Lung (tissue), 12 donors: ENCODE results near the gene CTTNBP2. TPM values are rescaled to one million over a fixed set of nuclear protein-coding genes. Genes with fewer than 3 reads are reported as not detected.

Experiments used
- ATAC-seq: fragments of 200-7000 bp; cut with Tn5 transposase; one replicate; pipeline ENCODE4 v1.9.1; 2020; ENCODE audit warnings: moderate number of reproducible peaks; ENCODE audit not compliant: insufficient read depth, low FRiP score
- DNase-seq, 3 donors: peaks; one replicate each; pipeline ENCODE4 v3.0.0-alpha.2; 2013 to 2017
- H3K27ac ChIP-seq, 2 donors: one replicate each; pipeline ENCODE4 v1.5.1; 2013; ENCODE audit warnings: mild to moderate bottlenecking in 2 of 2, moderate library complexity in 2 of 2, control low read depth in 1 of 2, inconsistent platforms in 1 of 2, low read depth in 1 of 2, low read length in 1 of 2
- H3K27me3 ChIP-seq, 3 donors: one replicate each; pipeline ENCODE4 v1.5.1; 2013; ENCODE audit warnings: low read length in 2 of 3; ENCODE audit not compliant: control insufficient read depth in 3 of 3, insufficient read depth in 3 of 3
- H3K36me3 ChIP-seq, 4 donors: one replicate each; pipeline ENCODE4 v1.5.1; 2013; ENCODE audit warnings: low read length in 4 of 4, mild to moderate bottlenecking in 1 of 4, moderate library complexity in 1 of 4; ENCODE audit not compliant: control insufficient read depth in 4 of 4, insufficient read depth in 4 of 4
- H3K4me1 ChIP-seq, 5 donors: one replicate each; pipeline ENCODE4 v1.5.1; 2013; ENCODE audit warnings: low read length in 5 of 5, mild to moderate bottlenecking in 2 of 5, moderate library complexity in 1 of 5; ENCODE audit not compliant: control insufficient read depth in 5 of 5, insufficient read depth in 5 of 5
- H3K4me3 ChIP-seq: one replicate; pipeline ENCODE4 v1.5.1; 2013; ENCODE audit warnings: mild to moderate bottlenecking, control low read depth, moderate library complexity
- H3K9ac ChIP-seq, 2 donors: one replicate each; pipeline ENCODE4 v1.5.1; 2013; ENCODE audit warnings: low read length in 2 of 2, control low read depth in 1 of 2; ENCODE audit not compliant: insufficient read depth in 1 of 2
- H3K9me3 ChIP-seq, 4 donors: one replicate each; pipeline ENCODE4 v1.5.1; 2013; ENCODE audit warnings: low read length in 3 of 4, mild to moderate bottlenecking in 1 of 4, moderate library complexity in 1 of 4; ENCODE audit not compliant: control insufficient read depth in 4 of 4, insufficient read depth in 3 of 4
- WGBS, 2 donors: extraction: QIAGEN DNeasy Blood & Tissue Kit; methylation state at CpG; one replicate each; pipeline ENCODE4 v1.1.7; 2013; 5-methylcytosine and 5-hydroxymethylcytosine counted together
- polyA plus RNA-seq, 2 donors: library from polyadenylated mRNA; stranded (reverse); fragments of 200-250 nt; gene quantifications; one replicate each; pipeline ENCODE4 v1.2.1, GENCODE V29; 2013
- total RNA-seq, 2 donors: library from RNA; depleted of rRNA in 1 of 2; stranded (reverse); fragments of >200 nt in 1 of 2; gene quantifications; one replicate each; pipeline ENCODE4 v1.2.1, GENCODE V29; 2014 to 2021
- TF ChIP-seq, protein P1 (sequence below): IDR thresholded peaks from 2 replicates; pipeline ENCODE4 v1.5.1; 2012; ENCODE audit warnings: mild to moderate bottlenecking; ENCODE audit errors: control extremely low read depth, extremely low read depth
- donor health status: control.
- donor health status: control.
- donor health status: Bipolar disorder and iron deficiency.
- donor health status: healthy.
- donor health status: DM: yes; HTN: yes; CAD: no.

Gene CTTNBP2
- total and polyA plus RNA-seq, 4 donors = 0.63 to 15.4 (median 2.4) TPM

DNA sequence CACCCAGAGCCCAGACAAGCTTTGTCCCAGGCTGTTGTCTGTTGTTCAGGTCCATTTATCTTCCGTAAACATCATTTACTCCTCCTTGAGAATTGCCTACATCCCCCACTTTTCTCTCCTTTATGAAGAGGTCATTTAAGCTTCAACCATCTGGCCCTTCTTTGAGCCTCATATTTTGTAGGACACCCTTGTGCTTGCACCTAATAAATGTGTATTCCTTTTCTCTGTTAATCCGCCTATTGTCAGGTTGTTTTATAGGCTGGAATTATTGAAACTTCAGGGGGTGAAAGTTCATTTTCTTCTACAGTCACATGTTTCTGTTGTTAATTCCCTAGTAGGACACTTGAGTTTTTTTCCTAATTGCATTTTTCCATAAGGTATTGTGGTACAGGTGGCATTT lies 19.6 kb upstream of the CTTNBP2 start:
- H3K9ac ChIP-seq = no peak overlapping the region
- H3K4me3 ChIP-seq = no peak overlapping the region
- no peaks in the 10 kb centered on the region for H3K4me1 ChIP-seq
- no peaks in the 10 kb centered on the region for H3K36me3 ChIP-seq
- DNase-seq (no peak), ATAC-seq (no peak)
- WGBS, 2 donors = 91 to 97% methylated on average over 2 of the region's 2 CpGs
- H3K27me3 ChIP-seq = no peaks in the 10 kb centered on the region
- TF ChIP-seq, protein P1, sequence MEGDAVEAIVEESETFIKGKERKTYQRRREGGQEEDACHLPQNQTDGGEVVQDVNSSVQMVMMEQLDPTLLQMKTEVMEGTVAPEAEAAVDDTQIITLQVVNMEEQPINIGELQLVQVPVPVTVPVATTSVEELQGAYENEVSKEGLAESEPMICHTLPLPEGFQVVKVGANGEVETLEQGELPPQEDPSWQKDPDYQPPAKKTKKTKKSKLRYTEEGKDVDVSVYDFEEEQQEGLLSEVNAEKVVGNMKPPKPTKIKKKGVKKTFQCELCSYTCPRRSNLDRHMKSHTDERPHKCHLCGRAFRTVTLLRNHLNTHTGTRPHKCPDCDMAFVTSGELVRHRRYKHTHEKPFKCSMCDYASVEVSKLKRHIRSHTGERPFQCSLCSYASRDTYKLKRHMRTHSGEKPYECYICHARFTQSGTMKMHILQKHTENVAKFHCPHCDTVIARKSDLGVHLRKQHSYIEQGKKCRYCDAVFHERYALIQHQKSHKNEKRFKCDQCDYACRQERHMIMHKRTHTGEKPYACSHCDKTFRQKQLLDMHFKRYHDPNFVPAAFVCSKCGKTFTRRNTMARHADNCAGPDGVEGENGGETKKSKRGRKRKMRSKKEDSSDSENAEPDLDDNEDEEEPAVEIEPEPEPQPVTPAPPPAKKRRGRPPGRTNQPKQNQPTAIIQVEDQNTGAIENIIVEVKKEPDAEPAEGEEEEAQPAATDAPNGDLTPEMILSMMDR = no peak
- no peak overlapping the region for H3K27ac ChIP-seq
- no peaks in the 10 kb centered on the region for H3K9me3 ChIP-seq

DNA sequence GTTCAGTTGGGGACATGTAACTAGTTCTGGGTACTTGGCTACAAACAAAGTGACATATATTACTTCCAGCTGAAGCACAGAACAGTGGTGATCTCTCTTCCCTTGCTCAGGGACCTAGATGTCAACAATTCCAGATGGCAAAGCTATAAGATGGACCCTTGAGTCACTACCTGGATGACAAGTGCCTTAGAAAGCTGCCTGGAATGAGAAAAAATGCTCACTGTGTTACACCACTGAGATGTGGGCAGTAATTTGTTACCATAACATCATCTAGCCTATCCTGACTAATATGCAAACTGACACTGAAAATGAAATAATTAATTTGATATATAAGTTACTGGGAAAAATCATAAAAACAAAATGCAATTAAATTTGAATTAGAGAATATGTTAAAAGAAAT lies 16.4 kb upstream of the CTTNBP2 start:
- no peak overlapping the region for H3K9ac ChIP-seq
- H3K9me3 ChIP-seq = no peaks in the 10 kb centered on the region
- no peak for ATAC-seq
- H3K4me3 ChIP-seq = no peak overlapping the region
- no peaks in the 10 kb centered on the region for H3K27me3 ChIP-seq
- no peak overlapping the region for H3K27ac ChIP-seq
- TF ChIP-seq, protein P1 = no peak
- no peaks in the 10 kb centered on the region for H3K36me3 ChIP-seq
- DNase-seq = no peak
- H3K4me1 ChIP-seq = no peaks in the 10 kb centered on the region

DNA sequence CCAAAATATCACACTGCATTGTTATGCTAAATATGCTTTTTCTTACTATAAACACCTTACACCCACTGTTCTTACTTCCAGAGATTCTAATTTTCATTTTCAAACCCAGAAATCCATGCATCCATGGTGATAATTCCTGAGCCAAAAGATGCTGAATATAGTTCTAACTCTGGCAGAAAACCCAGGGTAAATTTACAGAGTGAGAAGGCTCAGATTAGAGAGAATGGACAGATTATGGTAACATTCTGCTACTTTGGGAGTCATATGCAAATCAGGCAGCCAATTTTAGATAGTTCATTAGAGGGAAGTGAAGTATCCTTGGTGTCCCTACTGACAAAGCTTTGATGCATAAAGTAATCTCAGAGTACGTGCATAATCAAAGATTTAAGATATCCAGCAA lies 15.4 kb upstream of the CTTNBP2 start:
- no peak for DNase-seq
- Histone ChIP-seq H3K27ac (no peak overlapping the region), H3K9me3 (no peaks in the 10 kb centered on the region), H3K4me1 (no peaks in the 10 kb centered on the region), H3K4me3 (no peak overlapping the region), H3K27me3 (no peaks in the 10 kb centered on the region), H3K36me3 (no peaks in the 10 kb centered on the region), H3K9ac (no peak overlapping the region)
- WGBS, 2 donors = 90 to 91% methylated on average over 1 of the region's 1 CpG
- ATAC-seq = no peak
- TF ChIP-seq, protein P1 = no peak

DNA sequence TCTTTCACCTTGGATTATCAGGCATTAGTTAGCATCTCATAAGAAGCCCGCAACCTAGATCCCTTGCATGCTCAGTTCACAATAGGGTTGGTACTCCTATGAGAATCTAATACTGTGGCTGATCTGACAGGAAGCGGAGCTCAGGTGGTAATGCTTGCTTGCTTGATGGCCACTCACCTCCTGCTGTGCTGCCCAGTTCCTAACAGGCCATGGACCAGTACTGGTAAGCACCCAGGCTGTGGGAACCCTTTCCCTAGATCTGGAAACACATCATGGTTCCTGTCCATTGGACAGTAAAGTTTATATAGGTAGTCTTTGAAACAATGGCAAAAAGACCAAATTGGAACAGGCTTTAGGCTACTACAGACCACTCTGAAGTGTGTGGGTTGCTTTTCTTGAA lies 9.4 kb upstream of the CTTNBP2 start:
- DNase-seq (no peak), ATAC-seq (no peak)
- no peaks in the 10 kb centered on the region for H3K36me3 ChIP-seq
- H3K4me3 ChIP-seq = no peak overlapping the region
- peaks cover 0 to 2% (median 0%) of the 10 kb centered on the region in 4 donors for H3K9me3 ChIP-seq
- no peak overlapping the region for H3K9ac ChIP-seq
- H3K27ac ChIP-seq = no peak overlapping the region
- 93 to 95% methylated on average over 2 of the region's 2 CpGs for WGBS, 2 donors
- H3K27me3 ChIP-seq = no peaks in the 10 kb centered on the region
- H3K4me1 ChIP-seq = peaks cover 0 to 2% (median 0%) of the 10 kb centered on the region in 5 donors
- TF ChIP-seq, protein P1 = no peak
